NOMO-1 treated with dmso at 0.1 percent for 144 hours (cell line): ENCODE measurements around the gene KLF5.
"Not testable (repeated sequence)": the region's sequence is repeated elsewhere in the genome, so short reads cannot be mapped to it uniquely, and the experiment has no call there.

Experiments used
- DNase-seq: peaks from one replicate; lab custom pipeline; 2025; ENCODE audit not compliant: unreplicated experiment; lab: John Stamatoyannopoulos, UW

KLF5 gene

DNA sequence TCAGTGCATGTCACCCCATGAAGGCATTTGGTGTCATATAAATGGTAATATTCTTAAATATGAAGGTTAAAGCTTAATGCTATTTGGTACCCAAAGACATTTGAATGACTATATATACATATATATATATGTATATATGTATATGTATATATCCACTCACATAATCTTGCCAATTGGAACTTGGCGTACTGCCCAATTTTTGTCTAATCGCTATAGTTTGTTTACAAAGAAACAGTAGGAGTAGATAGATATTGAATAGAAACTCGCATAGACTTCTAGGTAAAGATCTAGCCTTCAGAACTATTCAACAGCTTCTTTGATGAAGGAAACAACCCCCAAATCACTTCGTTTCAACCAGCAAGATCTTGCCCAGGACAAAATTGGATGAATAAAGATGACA, 24.1 kb downstream of the KLF5 start:
- DNase-seq: no peak

DNA sequence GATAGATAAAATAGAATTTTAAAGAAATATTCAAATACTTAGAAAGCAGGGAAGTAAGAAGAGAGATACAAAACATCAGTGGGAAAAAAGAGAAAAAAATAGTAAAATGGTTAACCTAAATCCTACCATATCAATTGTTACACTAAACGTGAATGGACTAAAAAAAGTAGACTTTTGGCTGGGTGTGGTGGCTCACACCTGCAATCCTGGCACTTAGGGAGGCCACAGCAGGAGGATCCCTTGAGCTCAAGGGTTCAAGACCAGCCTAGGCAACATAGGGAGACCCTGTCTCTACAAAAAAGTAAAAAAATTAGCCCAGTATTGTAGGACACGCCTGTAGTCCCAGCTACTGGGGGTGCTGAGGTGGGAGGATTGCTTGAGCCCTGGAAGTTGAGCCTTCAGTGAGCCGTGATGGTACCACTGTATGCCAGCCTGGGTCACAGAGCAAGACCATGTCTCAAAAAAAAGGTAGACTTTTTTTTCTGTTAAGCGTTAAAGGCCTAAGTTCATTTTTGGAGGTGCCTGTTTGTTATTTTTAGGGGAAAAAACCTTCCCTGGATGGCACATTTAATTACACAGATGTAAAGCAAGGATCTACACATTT, 29.6 kb downstream of the KLF5 start:
- no peak for DNase-seq

DNA sequence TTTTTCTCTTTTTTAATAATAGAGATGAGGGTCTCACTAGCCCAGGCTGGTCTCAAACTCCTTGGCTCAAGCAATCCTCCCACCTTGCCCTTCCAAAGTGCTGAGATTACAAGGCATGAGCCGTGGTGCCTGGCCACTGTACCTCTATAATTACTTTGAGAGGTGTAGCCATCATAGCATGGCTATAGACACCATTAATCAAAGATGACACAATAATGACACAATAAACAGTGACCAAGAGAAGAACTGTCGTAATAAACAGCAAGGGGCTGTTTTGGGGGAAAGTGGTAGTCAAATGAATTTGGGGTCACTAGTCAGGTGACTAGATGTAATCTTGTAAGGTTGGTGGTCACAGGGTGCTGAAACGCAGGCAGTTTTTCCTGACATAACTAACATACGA, 30.4 kb downstream of the KLF5 start:
- DNase-seq: no peak

DNA sequence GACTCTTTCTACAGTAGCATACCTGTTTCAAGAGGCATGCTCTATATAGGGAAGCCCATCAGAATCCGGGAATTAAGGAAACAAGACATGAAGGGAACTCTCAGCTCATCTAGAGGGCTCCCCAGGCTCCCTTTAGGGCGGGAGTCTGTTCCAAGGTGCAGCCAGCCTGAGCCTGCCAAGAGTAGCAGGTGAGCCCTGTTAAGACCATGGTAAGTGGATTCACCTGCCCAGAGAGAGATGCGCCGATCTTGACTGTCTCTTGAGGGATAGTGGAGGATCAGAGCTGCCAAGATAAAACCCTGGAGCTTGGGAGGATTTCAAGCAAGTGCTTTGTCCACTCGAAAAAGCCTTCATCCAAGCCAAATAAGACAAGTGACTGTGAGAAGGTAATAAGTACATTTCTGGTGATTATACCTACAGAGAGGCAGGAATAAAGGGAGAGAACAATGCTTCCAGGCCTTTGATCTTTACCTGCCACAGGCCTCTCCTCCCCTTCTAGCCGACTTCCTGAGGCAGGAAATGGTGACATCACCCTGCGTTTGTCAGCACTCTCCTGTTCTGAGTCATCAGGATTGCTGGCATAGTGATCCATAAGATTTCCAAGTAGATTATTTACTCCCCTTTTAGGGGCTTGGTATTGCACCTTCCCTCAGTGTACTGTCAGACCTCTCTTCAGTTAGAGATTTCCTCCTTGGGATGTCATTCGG, 31.5 kb downstream of the KLF5 start:
- DNase-seq: no peak

DNA sequence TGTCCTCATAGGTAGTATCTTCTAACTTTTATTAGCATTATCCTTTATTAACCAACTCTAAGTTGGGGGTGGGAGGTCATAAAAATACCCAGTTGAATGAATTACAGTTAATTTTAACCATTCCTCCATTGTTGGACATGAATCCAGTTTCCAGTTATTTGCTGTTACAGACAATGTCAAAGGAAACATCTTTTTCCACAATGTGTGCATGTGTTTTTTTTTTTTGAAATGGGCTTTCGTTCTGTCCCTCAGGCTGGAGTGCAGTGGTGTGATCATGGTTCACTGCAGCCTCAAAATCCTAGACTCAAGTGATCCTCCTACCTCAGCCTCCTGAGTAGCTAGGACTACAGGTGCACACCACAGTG, 32.0 kb downstream of the KLF5 start:
- DNase-seq: no peak

DNA sequence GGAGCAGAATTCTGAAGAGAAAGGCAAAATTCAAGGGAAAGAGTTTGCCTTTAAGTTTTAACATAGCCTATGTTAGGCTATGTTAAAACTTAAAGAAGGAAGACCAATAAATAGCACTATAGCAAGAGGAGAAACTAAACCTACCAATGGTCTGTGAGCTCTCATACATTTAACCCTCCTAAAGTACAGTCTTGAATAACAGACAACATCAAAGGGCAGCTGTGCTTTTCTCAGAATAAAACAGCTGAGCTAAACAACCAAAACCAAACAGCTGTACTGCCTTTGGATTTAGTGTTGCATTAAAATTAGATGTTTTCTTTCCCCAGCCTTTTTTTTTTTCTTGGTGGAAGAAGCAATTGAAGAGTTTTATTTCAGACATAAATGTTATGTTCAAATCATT, 34.0 kb downstream of the KLF5 start:
- DNase-seq: no peak

DNA sequence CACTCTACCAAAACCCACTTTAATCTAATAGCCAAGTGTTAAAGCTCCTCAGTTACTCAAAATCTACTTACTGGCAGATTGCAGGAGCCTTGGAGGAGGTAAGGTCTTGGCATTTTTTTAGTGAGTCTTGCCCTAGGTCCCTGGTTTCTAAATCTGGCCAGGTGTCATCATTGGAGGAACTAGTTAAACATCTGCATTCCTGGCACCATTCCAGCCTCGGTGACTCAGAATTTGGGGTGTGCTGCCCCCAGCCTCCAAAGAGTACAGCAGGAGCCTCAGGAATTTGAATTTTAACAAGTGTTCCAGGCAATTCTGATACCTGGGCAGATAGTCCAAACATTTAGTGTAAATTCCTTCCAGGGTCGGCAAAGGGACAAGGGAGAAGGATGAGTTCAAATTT, 37.4 kb downstream of the KLF5 start:
- no peak for DNase-seq

DNA sequence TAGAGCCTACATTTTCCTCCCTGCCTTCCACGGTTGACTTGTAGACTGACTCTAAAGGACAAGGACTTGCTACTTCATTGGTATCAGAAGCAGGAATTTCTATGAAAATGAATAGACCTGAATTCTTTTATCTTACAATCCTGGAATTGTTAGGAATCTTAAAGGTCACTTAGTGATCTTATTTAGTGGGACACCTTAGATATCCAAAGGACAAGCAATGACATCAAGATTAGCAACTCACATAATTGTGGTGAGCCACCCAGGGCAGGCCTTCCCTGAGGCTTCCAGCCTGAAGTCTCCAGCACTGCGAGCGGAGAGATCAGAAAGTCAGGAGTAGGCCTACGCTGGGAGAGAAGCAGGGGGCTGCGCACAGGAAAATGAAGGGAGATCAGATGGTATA, 37.8 kb downstream of the KLF5 start:
- DNase-seq: no peak

DNA sequence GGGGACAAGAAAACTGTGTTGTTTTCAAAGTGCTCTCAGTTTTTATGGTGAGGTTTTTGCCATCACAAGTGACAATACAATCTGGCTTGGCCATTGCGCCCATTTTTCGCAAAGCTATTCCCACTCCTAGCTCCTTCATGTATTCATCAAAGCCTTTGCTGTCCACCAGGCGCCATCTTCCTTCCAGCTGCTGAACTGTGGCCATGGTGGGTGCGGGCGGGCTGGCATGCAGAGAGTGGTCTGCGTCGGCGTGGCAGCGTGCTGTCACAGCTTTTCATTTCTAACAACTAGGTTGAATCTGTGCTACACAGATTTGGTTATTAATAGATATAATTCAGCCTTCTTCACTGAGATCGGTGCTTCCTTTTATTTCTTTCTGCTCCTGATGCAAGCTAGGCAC, 42.0 kb downstream of the KLF5 start:
- DNase-seq: not testable (repeated sequence)

DNA sequence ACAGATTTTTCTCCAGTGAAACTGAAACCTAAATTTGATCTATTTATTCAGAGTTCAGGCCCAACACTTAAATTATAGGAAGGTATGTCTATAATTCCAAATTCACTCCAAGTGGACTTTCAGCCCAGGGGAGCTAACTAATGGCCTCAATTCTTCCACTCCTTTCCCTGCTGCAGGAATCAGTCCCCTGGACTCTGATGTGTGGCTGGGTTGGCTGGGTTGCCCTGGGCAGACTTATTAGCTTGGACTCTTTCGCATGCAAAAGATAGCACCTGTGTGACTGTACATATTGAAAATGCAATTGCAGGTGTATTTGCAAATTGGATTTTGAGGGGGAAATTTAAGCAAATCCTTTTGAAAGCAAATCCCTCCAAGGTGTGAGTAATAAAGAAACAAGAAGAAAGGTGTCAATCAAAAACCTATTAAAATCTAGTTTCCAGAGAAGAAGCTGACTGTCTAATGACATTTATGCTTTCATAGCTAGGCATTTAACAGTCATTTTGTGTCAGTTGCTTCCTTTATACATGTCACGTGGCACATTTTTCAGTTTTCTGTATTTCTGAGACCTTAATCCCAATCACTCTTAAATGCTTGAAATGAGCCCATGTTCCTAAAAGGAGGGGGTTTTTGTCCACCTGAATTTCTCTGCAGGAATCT, 42.7 kb downstream of the KLF5 start:
- DNase-seq: no peak

DNA sequence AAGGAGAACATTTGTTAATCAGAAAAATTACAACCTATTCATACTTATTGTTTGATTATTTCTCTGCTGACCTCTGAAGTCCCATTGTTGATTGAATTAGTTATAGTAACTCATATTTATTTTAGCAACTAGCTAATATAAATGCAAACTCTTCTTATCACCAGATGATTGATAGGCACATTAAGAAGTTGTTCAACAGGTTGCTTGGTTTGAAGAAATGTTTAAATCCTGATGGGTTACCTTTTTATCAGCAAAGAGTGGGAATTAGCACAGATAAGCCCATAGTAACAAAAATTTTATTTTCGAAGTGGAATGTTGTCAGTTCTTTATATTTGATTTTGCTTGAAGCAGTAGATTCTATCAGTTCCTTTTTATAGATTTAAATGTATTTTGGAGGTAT, 44.4 kb downstream of the KLF5 start:
- DNase-seq: no peak

DNA sequence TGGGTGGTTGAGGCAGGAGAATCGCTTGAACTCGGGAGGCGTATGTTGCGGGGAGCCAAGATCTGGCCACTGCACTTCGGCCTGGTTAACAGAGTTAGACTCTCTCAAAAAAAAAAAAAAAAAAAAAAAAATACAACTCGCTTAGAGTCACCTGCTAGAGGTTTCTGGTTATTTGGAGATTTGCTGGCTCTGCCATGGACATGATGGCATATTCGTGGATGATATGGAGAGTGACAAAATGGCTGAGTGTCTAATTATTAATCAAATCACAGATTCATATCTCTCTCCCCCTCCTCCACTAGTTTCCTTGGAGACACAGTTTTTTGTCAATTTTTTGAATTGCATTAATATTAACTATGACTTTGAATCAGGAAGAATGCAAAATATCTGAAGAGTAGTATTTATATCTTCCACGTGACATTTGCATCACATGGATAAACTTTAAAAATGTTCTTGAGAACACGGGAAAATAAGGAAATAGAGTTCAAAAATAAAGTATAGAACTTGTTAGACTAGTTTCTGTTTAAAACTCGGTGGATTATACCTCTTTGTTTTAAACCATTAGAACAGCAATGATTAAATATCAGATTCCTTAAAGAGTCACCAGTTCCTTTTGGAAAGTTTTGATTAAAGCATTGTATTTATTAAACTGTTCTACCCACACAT, 47.8 kb downstream of the KLF5 start:
- DNase-seq: no peak

DNA sequence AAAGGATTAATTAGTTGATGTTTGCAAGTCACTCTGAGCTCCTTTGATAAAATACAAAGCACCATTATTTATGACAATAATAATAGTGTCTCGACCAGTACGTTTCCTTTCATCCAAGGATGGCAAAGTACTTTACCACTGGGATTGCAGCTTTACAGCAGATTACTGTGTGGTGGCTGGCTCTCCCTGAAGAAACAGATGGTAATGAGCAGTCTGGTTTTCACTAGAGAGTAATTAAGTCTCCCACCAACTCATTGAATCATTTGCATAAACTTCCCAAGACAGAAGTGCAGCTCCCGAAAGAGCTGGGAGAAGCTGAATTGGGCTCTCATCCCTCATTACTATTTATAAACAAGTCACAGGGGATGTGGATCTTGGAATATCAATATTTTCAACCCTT, 48.7 kb downstream of the KLF5 start:
- DNase-seq: no peak

DNA sequence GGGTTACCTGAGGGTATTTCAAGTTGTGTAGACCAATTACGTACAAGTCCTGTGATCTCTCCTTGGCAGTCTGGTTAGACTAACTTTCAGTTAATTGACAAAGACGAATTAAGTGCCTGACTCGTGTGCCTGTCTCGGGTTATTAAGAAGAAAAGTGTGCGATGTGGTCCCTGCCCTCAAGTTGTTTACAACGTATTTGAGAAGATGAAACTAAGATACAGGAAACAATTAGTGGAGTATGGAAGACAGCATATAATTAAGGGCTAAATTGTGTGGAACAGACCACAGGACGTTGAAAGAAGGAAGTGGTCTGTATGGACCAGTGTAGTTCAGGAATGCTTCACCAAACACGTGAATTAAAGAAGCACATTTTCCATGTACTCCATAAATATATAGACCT, 49.2 kb downstream of the KLF5 start:
- DNase-seq: no peak

DNA sequence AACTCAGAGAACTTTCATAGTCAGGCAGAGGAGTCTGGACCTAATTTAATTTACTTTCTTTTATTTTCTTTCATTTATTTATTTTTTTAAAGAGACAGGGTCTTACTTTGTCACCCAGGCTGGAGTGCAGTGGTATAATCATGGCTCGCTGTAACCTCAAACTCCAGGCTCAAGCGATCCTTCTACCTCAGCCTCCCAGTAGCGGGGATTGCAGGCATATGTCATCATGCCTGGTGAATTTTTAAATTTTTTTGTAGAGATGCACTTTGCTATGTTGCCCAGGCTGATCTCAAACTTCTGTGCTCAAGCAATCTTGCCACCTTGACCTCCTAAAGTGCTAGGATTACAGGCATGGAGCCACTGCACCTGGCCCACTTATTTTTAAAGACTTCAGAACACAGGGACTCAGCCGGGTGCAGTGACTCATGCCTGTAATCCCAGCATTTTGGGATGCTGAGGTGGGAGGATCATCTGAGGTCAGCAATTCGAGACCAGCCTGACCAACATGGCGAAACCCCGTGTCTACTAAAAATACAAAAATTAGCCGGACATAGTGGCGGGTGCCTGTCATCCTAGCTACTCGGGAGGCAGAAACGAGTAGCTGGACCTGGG, 50.6 kb downstream of the KLF5 start:
- DNase-seq: no peak

DNA sequence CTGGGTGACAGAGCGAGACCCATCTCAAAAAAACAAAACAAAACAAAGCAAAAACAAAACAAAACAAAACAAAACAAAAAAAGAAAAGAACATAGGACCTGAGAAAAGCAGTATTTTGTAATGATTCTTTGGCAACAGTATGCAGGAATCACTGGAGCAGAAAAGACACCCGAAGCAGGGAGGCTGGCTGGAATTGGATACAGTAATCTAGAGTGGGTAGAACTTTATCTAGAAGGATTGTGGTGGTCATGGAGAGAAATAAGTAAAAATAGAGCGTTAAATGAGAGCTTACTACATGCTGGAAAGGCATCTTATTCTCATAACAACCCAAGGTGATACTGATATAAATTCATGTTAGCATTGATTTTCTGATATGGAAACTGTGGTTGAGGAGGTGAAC, 51.2 kb downstream of the KLF5 start:
- no peak for DNase-seq

DNA sequence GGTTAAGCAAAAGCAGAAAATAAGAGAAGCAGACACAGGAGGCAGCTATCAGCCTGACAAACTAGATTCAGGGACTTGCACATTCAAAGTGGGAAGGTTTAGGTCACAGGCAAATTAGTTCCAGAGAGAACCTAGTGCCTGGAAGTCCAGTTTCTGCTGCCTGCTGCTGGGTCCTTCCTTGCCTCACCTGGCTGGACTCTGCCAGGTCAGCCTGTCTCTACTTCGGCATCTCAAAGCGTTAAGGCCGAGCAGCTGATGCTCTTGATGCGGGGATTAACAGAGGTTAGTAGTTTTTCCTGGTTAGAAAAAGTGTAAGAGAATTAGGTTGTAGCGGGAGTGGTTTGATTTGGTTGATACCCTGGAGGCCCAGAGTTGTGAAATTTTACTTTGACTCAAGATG, 52.0 kb downstream of the KLF5 start:
- DNase-seq: no peak

DNA sequence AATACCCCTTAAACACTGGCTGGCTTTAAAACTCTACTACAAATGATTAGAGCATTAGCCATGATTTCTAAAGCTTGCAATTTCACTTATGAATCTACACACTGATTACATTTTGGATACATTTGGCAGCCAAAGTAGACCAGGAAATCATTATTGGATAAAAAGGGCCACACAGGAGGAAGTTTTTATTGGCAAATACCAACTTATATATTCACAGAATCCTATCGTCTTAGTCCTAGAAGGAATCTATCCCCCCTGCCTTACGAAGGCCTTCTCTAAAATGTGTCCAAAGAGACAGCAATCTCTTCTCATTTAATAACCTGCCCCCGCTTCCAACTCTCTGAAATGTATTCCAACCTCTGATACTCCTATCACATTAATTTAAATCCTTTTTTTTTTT, 52.5 kb downstream of the KLF5 start:
- no peak for DNase-seq

DNA sequence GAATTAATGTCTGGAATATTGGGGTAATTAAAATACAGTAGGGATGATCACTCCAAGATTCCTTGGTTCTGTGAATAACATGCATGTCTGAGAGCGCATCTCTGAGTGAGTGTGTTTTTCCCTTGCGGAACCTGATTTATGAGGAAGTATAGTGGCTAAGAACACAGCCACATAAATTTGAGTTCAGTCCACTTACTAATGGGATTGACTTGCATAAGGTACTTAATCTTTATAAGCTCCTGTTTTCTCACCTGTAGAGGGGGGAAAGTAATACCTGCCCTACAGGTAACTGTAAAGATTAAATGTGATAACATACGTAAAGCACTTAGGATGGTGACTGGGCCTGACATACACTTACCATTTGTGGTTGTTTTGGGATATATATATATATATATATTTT, 60.8 kb downstream of the KLF5 start:
- no peak for DNase-seq
